ENCODE results near the gene LRP8. TPM values are rescaled to one million over a fixed set of nuclear protein-coding genes. Genes with fewer than 3 reads are reported as not detected.

The LRP8 gene
- 71.1 and 72.4 TPM in 2 replicates for total RNA-seq (2014; rRNA removed; shearing (Covaris generic))
- polyA plus RNA-seq (2016; fragmentation: Nextera tagmentation; extraction: Ambion mirVana) = 27.8 and 28.3 TPM in 2 replicates
- long read RNA-seq, partial matches to known transcripts = 3 of 7 reads
- long read RNA-seq, other reads (novel, unspliced or antisense) = 4 of 7 reads

- H3K27me3 ChIP-seq (ENCODE audit: insufficient read depth) = no peaks in the 10 kb centered on the region
- H3K4me3 ChIP-seq = peak within 1 kb of the TSS; percentile 97
- peak within 1 kb of the TSS; percentile 98 for H3K4me2 ChIP-seq
- H3K79me2 ChIP-seq (replicated peaks; ENCODE audit: insufficient read depth) = peaks cover 32% of the 10 kb centered on the region
- Mint-ChIP-seq H3K27me3 (ENCODE audit: insufficient read depth, low read depth, poor library complexity) (peaks cover 25% of the 10 kb centered on the region), H3K4me3 (peak within 1 kb of the TSS; percentile 97), H3K4me1 (peaks cover 30% of the 10 kb centered on the region), H3K36me3 (ENCODE audit: low read depth) (peaks cover 46% of the 10 kb centered on the region), H3K9me3 (no peaks in the 10 kb centered on the region; the same call in 2 of the 3 replicates), H3K27ac (peak within 1 kb of the TSS; percentile 97)
- ATAC-seq = peak; percentile 11
- peaks cover 14% of the 10 kb centered on the region for H4K20me1 ChIP-seq (replicated peaks; ENCODE audit: insufficient read depth)
- H3K9me2 ChIP-seq (ENCODE audit: insufficient read depth) = no peaks in the 10 kb centered on the region
- 0 out of 2 replicates have a peak, but pooled peaks cover 2% of the 10 kb centered on the region for H3F3A ChIP-seq (replicated peaks; ENCODE audit: low read depth)
- H3K27ac ChIP-seq (ENCODE audit: low read depth) = peak within 1 kb of the TSS; percentile 94
- H2AFZ ChIP-seq = peak within 1 kb of the TSS; percentile 86; the same call in 1 of the 2 replicates
- peaks cover 11% of the 10 kb centered on the region for H3K4me1 ChIP-seq (ENCODE audit: insufficient read depth)
- peaks cover 17% of the 10 kb centered on the region for H3K36me3 ChIP-seq (ENCODE audit: insufficient read depth)
- DNase-seq (ENCODE audit: low spot score) = peak; percentile 80
- TF ChIP-seq STAT1 (IDR thresholded peaks at IDR 0.05; ENCODE audit: unreplicated experiment) = no peak
- TF ChIP-seq, protein P1, sequence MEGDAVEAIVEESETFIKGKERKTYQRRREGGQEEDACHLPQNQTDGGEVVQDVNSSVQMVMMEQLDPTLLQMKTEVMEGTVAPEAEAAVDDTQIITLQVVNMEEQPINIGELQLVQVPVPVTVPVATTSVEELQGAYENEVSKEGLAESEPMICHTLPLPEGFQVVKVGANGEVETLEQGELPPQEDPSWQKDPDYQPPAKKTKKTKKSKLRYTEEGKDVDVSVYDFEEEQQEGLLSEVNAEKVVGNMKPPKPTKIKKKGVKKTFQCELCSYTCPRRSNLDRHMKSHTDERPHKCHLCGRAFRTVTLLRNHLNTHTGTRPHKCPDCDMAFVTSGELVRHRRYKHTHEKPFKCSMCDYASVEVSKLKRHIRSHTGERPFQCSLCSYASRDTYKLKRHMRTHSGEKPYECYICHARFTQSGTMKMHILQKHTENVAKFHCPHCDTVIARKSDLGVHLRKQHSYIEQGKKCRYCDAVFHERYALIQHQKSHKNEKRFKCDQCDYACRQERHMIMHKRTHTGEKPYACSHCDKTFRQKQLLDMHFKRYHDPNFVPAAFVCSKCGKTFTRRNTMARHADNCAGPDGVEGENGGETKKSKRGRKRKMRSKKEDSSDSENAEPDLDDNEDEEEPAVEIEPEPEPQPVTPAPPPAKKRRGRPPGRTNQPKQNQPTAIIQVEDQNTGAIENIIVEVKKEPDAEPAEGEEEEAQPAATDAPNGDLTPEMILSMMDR (conservative IDR thresholded peaks at IDR 0.05; ENCODE audit: low read depth in 2 of 2) = no peak
- TF ChIP-seq, protein P2, sequence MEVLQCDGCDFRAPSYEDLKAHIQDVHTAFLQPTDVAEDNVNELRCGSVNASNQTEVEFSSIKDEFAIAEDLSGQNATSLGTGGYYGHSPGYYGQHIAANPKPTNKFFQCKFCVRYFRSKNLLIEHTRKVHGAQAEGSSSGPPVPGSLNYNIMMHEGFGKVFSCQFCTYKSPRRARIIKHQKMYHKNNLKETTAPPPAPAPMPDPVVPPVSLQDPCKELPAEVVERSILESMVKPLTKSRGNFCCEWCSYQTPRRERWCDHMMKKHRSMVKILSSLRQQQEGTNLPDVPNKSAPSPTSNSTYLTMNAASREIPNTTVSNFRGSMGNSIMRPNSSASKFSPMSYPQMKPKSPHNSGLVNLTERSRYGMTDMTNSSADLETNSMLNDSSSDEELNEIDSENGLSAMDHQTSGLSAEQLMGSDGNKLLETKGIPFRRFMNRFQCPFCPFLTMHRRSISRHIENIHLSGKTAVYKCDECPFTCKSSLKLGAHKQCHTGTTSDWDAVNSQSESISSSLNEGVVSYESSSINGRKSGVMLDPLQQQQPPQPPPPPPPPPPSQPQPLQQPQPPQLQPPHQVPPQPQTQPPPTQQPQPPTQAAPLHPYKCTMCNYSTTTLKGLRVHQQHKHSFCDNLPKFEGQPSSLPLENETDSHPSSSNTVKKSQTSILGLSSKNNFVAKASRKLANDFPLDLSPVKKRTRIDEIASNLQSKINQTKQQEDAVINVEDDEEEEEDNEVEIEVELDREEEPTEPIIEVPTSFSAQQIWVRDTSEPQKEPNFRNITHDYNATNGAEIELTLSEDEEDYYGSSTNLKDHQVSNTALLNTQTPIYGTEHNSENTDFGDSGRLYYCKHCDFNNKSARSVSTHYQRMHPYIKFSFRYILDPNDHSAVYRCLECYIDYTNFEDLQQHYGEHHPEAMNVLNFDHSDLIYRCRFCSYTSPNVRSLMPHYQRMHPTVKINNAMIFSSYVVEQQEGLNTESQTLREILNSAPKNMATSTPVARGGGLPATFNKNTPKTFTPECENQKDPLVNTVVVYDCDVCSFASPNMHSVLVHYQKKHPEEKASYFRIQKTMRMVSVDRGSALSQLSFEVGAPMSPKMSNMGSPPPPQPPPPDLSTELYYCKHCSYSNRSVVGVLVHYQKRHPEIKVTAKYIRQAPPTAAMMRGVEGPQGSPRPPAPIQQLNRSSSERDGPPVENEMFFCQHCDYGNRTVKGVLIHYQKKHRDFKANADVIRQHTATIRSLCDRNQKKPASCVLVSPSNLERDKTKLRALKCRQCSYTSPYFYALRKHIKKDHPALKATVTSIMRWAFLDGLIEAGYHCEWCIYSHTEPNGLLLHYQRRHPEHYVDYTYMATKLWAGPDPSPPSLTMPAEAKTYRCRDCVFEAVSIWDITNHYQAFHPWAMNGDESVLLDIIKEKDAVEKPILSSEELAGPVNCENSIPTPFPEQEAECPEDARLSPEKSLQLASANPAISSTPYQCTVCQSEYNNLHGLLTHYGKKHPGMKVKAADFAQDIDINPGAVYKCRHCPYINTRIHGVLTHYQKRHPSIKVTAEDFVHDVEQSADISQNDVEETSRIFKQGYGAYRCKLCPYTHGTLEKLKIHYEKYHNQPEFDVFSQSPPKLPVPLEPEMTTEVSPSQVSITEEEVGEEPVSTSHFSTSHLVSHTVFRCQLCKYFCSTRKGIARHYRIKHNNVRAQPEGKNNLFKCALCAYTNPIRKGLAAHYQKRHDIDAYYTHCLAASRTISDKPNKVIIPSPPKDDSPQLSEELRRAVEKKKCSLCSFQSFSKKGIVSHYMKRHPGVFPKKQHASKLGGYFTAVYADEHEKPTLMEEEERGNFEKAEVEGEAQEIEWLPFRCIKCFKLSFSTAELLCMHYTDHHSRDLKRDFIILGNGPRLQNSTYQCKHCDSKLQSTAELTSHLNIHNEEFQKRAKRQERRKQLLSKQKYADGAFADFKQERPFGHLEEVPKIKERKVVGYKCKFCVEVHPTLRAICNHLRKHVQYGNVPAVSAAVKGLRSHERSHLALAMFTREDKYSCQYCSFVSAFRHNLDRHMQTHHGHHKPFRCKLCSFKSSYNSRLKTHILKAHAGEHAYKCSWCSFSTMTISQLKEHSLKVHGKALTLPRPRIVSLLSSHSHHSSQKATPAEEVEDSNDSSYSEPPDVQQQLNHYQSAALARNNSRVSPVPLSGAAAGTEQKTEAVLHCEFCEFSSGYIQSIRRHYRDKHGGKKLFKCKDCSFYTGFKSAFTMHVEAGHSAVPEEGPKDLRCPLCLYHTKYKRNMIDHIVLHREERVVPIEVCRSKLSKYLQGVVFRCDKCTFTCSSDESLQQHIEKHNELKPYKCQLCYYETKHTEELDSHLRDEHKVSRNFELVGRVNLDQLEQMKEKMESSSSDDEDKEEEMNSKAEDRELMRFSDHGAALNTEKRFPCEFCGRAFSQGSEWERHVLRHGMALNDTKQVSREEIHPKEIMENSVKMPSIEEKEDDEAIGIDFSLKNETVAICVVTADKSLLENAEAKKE (CRISPR knock-in tag; IDR thresholded peaks at IDR 0.05) = no peak
- no peak for TF ChIP-seq POLR2AphosphoS5 (IDR thresholded peaks at IDR 0.05; ENCODE audit: low read depth)
- TF ChIP-seq NANOG (IDR thresholded peaks at IDR 0.05; ENCODE audit: borderline replicate concordance) = no peak
- TF ChIP-seq, protein P3, sequence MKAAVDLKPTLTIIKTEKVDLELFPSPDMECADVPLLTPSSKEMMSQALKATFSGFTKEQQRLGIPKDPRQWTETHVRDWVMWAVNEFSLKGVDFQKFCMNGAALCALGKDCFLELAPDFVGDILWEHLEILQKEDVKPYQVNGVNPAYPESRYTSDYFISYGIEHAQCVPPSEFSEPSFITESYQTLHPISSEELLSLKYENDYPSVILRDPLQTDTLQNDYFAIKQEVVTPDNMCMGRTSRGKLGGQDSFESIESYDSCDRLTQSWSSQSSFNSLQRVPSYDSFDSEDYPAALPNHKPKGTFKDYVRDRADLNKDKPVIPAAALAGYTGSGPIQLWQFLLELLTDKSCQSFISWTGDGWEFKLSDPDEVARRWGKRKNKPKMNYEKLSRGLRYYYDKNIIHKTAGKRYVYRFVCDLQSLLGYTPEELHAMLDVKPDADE (IDR thresholded peaks at IDR 0.05) = no peak
- no peak for TF ChIP-seq EZH2 (IDR thresholded peaks at IDR 0.05; ENCODE audit: low read depth, unreplicated experiment)
- TF ChIP-seq CREB1 (CRISPR knock-in tag; IDR thresholded peaks at IDR 0.05; ENCODE audit: low read depth) = no peak
- TF ChIP-seq JUNB (IDR thresholded peaks at IDR 0.05; ENCODE audit: unreplicated experiment) = no peak
- TF ChIP-seq ZNF114 (CRISPR knock-in tag; IDR thresholded peaks at IDR 0.05) = no peak
- TF ChIP-seq REST (IDR thresholded peaks at IDR 0.05; ENCODE audit: unreplicated experiment) = no peak
- TF ChIP-seq EZH2phosphoT487 (IDR thresholded peaks at IDR 0.05; ENCODE audit: unreplicated experiment) = no peak
- no peak for TF ChIP-seq ZNF331 (CRISPR knock-in tag; IDR thresholded peaks at IDR 0.05; ENCODE audit: low read depth)
Observed at GRCh38 chr1:53328009-53328461, at the start of gene LRP8. Gene LRP8 (minus strand): TSS chr1:53328070. CDS start chr1:53327912, 158 bp downstream.
